Pancreas (tissue), 10 donors: Measurements from ENCODE around the gene ZNF605. TPM values are rescaled to one million over a fixed set of nuclear protein-coding genes. Genes with fewer than 3 reads are reported as not detected.
"Not testable (repeated sequence)": the region's sequence is repeated elsewhere in the genome, so short reads cannot be mapped to it uniquely, and the experiment has no call there.

Source experiments
- ATAC-seq, 4 donors: fragments of 200-7000 bp; cut with Tn5 transposase; one replicate each; pipeline versions ENCODE4 v1.8.0 to v1.9.1; 2020; ENCODE audit warnings: mild to moderate bottlenecking in 4 of 4, moderate library complexity in 4 of 4
- DNase-seq, 6 donors: peaks; one replicate each; pipeline ENCODE4 v3.0.0-alpha.2; 2020
- FAIRE-seq: peaks from 2 replicates; lab custom pipeline; 2012; peaks lifted over from hg19 to GRCh38; lab: Jason Lieb, UNC
- H3K27ac ChIP-seq, 4 donors: fragments of 200-600 bp; sonication (generic); 1 replicate in 3 of 4; 2 replicates in 1 of 4; pipeline versions ENCODE4 v1.5.0 to v1.8.0; 2020
- H3K27me3 ChIP-seq, 4 donors: fragments of 200-600 bp; one replicate each; pipeline ENCODE4 v1.8.0; 2021
- H3K36me3 ChIP-seq, 3 donors: fragments of 200-600 bp; sonication (generic) in 1 of 3; one replicate each; pipeline versions ENCODE4 v1.5.0 to v1.8.0; 2020 to 2021
- H3K4me1 ChIP-seq, 3 donors: fragments of 200-600 bp; one replicate each; pipeline ENCODE4 v1.8.0; 2021
- H3K4me3 ChIP-seq, 4 donors: fragments of 200-600 bp; sonication (generic) in 2 of 4; one replicate each; pipeline versions ENCODE4 v1.5.0 to v1.8.0; 2020 to 2021
- H3K9me3 ChIP-seq, 4 donors: fragments of 200-600 bp; one replicate each; pipeline ENCODE4 v1.8.0; 2021
- WGBS, 2 donors: extraction: QIAGEN DNeasy Blood & Tissue Kit; methylation state at CpG; one replicate each; pipeline ENCODE4 v1.1.7; 2013; 5-methylcytosine and 5-hydroxymethylcytosine counted together
- intact Hi-C, 3 donors: fragments of 100-400 bp; cut with DNase I; formaldehyde crosslinking; loops; one replicate each; pipeline versions ENCODE4 v1.11.1 to v1.14.2; 2022
- polyA plus RNA-seq, 2 donors: library from polyadenylated mRNA; stranded (reverse); fragments of 200-250 nt; gene quantifications; one replicate each; pipeline ENCODE4 v1.2.3, GENCODE V29; 2013
- total RNA-seq, 6 donors: library from RNA; stranded (reverse); fragmentation: NEBNext Ultra II Directional in 4 of 6; extraction: Animal tissue kit (Norgen Biotek cat#: 25700) in 4 of 6; gene quantifications; one replicate each; pipeline versions ENCODE4 v1.2.1 to v1.2.4, GENCODE V29; 2021 to 2023
- TF ChIP-seq, protein P1 (sequence below), 4 donors: fragments of 200-600 bp; sonication (generic) in 3 of 4; IDR thresholded peaks; one replicate each; pipeline versions ENCODE4 v1.5.0 to v1.8.0; 2021; ENCODE audit warnings: antibody characterized with exemption in 4 of 4
- donor health status: healthy with polysubstance abuse.
- donor health status: DM: no; HTN: no; CAD: no; lungs with moderate emphysema.
- donor health status: DM: no; HTN: no; CAD: no.
- donor health status: control.
- donor health status: control.
- donor health status: Bipolar disorder and iron deficiency.
- donor health status: DM: yes; HTN: yes; CAD: no.
- donor health status: DM: no; HTN: no; CAD: no.
- donor health status: DM: no; HTN: no; CAD: no.
- donor health status: DM: yes; HTN: yes; CAD: no.

ZNF605 gene
- total and polyA plus RNA-seq, 8 donors: 3.3 to 8.6 (median 4.2) TPM

DNA sequence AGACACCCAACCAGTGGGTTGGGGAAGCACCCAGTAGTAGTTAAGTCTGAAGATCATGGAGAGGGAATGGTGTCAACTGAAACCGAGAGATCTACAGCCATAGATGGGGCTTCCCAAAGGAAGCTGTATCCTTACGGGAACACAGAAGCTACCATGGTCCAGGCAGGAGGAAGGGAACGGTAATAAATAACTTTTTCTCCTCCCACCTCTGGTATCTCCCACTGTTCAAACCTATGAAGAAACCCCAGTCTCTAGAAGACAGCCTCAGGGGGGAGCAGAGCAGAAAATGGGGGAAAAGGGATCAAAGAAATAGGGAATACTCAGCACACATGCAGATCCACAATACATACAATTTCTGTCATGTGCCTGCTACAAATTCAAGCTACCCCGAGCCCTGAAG lies 33.4 kb downstream of the ZNF605 start:
- Histone ChIP-seq H3K36me3 (peaks cover 0 to 14% (median 0%) of the 10 kb centered on the region in 3 donors), H3K27me3 (no peaks in the 10 kb centered on the region), H3K4me3 (no peak overlapping the region), H3K27ac (no peak overlapping the region), H3K4me1 (no peaks in the 10 kb centered on the region), H3K9me3 (peaks cover 0 to 19% (median 17%) of the 10 kb centered on the region in 4 donors)
- no peak for DNase-seq
- TF ChIP-seq, protein P1, sequence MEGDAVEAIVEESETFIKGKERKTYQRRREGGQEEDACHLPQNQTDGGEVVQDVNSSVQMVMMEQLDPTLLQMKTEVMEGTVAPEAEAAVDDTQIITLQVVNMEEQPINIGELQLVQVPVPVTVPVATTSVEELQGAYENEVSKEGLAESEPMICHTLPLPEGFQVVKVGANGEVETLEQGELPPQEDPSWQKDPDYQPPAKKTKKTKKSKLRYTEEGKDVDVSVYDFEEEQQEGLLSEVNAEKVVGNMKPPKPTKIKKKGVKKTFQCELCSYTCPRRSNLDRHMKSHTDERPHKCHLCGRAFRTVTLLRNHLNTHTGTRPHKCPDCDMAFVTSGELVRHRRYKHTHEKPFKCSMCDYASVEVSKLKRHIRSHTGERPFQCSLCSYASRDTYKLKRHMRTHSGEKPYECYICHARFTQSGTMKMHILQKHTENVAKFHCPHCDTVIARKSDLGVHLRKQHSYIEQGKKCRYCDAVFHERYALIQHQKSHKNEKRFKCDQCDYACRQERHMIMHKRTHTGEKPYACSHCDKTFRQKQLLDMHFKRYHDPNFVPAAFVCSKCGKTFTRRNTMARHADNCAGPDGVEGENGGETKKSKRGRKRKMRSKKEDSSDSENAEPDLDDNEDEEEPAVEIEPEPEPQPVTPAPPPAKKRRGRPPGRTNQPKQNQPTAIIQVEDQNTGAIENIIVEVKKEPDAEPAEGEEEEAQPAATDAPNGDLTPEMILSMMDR (IDR thresholded peaks at IDR 0.05): no peak
- ATAC-seq: no peak
- intact Hi-C loops: no loop called here
- no peak for FAIRE-seq
- 94 to 96% methylated on average over 4 of the region's 4 CpGs for WGBS, 2 donors

DNA sequence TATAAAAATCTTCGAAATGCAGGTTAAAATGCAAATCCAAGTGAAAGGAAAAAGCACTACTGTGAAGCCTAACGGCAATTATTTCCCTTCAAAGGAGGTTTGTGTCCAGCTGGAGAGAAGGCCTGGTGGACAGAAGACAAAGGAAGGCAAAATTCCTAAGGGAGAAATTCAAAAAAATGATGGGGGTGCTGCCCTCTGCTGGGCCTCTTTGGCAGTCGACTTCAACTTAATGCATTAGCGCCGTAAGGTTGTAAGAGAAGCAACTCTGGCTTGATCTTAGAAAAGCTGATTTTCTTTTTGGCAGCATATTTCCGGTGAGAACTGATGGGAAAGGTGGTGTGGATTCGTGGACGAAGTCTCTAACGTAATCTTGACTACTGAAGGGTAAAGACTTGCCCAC lies 34.4 kb downstream of the ZNF605 start:
- Histone ChIP-seq H3K4me3 (no peak overlapping the region), H3K36me3 (peaks cover 0 to 9% (median 0%) of the 10 kb centered on the region in 3 donors), H3K27me3 (no peaks in the 10 kb centered on the region), H3K4me1 (no peaks in the 10 kb centered on the region), H3K9me3 (peaks cover 0 to 17% (median 14%) of the 10 kb centered on the region in 4 donors), H3K27ac (no peak overlapping the region)
- WGBS, 2 donors: 77 to 78% methylated on average over 9 of the region's 9 CpGs
- DNase-seq (no peak), FAIRE-seq (no peak), ATAC-seq (no peak)
- intact Hi-C loops: no loop called here
- TF ChIP-seq, protein P1 (IDR thresholded peaks at IDR 0.05): no peak

DNA sequence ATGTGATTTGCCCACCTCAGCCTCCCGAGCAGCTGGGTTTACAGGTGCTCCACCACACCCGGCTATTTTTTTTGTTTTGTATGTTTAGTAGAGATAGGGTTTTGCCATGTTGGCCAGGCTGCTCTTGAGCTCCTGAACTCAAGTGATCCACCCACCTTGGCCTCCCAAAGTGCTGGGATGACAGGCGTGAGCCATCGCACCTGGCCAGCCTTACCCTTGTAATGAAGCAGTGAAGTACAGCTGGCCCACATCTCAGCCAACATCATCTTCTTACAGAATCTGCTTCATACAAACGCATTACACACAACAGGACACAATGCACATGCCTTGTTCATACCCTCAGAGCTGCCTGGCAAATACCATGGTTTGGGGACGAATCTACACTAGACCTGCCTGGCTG lies 37.4 kb downstream of the ZNF605 start:
- Histone ChIP-seq H3K27ac (no peak overlapping the region), H3K9me3 (no peaks in the 10 kb centered on the region), H3K4me3 (no peak overlapping the region), H3K27me3 (no peaks in the 10 kb centered on the region), H3K4me1 (no peaks in the 10 kb centered on the region), H3K36me3 (no peaks in the 10 kb centered on the region)
- TF ChIP-seq, protein P1 (IDR thresholded peaks at IDR 0.05): no peak
- DNase-seq: no peak
- WGBS, 2 donors: 94 to 97% methylated on average over 6 of the region's 6 CpGs
- no peak for ATAC-seq
- intact Hi-C loops: no loop called here
- FAIRE-seq: no peak

DNA sequence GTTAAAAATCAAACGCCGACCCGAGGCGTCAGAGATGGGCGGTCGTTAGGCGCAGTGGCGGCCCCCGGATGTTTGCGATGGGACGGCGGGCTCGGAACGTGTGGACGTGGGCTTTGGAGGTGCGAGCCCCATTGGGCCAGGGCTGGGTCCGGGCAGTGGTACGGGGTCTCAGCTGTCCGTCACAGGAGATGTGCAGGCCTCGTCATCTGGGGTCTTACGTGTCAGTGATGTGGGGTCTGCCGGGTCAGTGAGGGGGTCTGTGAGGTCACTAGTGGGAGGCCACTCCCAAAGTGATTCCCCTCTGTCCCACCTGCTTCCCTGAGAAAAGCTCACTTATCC lies 47.1 kb downstream of the ZNF605 start:
- DNase-seq (peak in 1 of 6 donors; percentile 66), FAIRE-seq (no peak), ATAC-seq (peak in 3 of 4 donors; percentile 0 to 3 (median 2))
- Histone ChIP-seq H3K27ac (peak overlapping the region; percentile 25 to 56 (median 40)), H3K4me1 (no peaks in the 10 kb centered on the region), H3K9me3 (no peaks in the 10 kb centered on the region), H3K27me3 (no peaks in the 10 kb centered on the region), H3K4me3 (peak overlapping the region; percentile 46 to 62 (median 56)), H3K36me3 (no peaks in the 10 kb centered on the region)
- TF ChIP-seq, protein P1 (IDR thresholded peaks at IDR 0.05): no peak
- intact Hi-C loops: no loop called here
- 0 to 2% methylated on average over 22 of the region's 22 CpGs for WGBS, 2 donors

DNA sequence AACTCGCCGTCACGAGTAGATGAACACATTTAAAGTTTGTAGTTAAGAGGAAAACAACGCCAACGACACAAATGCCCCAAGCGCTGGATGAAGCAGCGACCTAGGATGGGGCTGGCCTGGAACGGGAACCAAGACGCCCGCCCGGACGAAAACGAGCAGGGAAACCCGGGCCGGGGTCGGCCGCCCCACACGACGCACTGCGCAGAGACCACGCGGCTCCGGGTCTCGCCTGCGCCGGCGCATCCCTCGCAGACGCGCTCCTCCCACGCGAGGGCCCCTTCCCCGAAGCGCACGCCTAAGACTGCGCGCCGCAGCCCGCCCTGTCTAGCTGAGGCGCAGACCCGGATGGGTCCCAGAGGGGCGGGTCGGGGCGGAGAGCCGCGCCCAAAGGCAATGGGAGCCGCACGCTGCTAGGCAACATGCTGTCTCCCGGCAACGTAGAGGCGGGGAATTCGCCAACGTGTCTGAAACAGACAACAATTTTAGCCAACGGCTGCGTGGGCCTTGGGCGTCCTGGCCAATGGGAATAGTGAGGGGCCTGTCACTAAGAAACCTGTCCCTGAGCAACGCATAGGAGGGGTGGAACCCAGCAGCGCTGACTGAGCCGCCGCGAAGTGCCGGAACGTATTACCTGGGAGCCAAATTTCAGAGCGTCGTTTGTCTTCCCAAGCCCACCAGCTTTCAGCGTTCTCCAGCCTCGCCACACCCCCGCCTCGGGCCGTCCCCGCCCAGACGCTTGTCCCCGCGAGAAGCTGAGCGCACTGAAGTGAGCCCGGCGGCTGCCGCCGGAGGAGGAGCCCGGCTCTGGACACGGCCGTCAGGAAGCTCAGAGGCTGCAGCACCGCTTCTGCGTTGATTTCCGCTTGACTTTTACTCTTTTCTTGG lies 47.7 kb downstream of the ZNF605 start:
- TF ChIP-seq, protein P1 (IDR thresholded peaks at IDR 0.05): no peak
- 0 to 1% methylated on average over 83 to 85 of the region's 85 CpGs for WGBS, 2 donors
- H3K27ac ChIP-seq: peak overlapping the region; percentile 26 to 66 (median 59)
- peak overlapping the region; percentile 46 to 62 (median 56) for H3K4me3 ChIP-seq
- peak; percentile 94 to 98 (median 96) for DNase-seq
- FAIRE-seq: peak; percentile 86
- H3K36me3 ChIP-seq: no peaks in the 10 kb centered on the region
- H3K27me3 ChIP-seq: no peaks in the 10 kb centered on the region
- no peaks in the 10 kb centered on the region for H3K9me3 ChIP-seq
- peak; percentile 93 to 96 (median 94) for ATAC-seq
- H3K4me1 ChIP-seq: no peaks in the 10 kb centered on the region
- intact Hi-C loops: no loop called here

DNA sequence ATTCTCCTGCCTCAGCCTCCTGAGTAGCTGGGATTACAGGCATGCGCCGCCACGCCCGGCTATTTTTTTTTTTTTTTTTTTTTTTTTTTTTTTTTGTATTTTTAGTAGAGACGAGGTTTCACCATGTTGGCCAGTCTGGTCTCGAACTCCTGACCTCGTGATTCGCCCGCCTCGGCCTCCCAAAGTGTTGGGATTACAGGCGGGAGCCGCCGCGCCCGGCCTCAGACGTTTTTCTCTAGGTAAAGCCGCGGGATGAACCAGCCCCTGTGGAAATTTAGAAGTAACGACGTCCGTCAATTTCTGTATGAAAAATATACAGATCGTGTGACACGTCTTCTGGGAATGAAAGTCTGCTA lies 48.3 kb downstream of the ZNF605 start:
- H3K9me3 ChIP-seq, ATAC-seq, DNase-seq, intact Hi-C loops, H3K4me1 ChIP-seq, H3K36me3 ChIP-seq, H3K27me3 ChIP-seq, FAIRE-seq: not testable (repeated sequence)
- H3K27ac ChIP-seq: peak overlapping the region in 2 of 4 donors; percentile 62 to 66
- peak overlapping the region; percentile 46 to 62 (median 56) for H3K4me3 ChIP-seq
- WGBS, 2 donors: 3 to 9% methylated on average over 21 to 23 of the region's 23 CpGs
